PC-3 (cell line): ENCODE measurements around the gene GRXCR1. TPM values are rescaled to one million over a fixed set of nuclear protein-coding genes. Genes with fewer than 3 reads are reported as not detected.

Experiments
- ATAC-seq: fragments of 200-7000 bp; cut with Tn5 transposase; 2 replicates; pipeline ENCODE4 v1.9.1; 2020; ENCODE audit warnings: mild to moderate bottlenecking, moderate library complexity
- BruUV-seq: library from RNA; stranded (reverse); fragments of 400-500 nt; replicated peaks from 2 replicates; lab custom pipeline; 2021; lab: Mats Ljungman, UMichigan
- CTCF ChIA-PET: fragments of 300-600 bp; sonication (Branson Sonifier 250); formaldehyde crosslinking; loops from one replicate; lab custom pipeline; 2022; ENCODE audit warnings: antibody characterized with exemption; lab: Charles Lee
- POLR2A ChIA-PET: fragments of 300-600 bp; sonication (Branson Sonifier 250); formaldehyde crosslinking; loops from one replicate; lab custom pipeline; 2022; ENCODE audit warnings: antibody characterized with exemption; ENCODE audit not compliant: unreplicated experiment; lab: Charles Lee
- DNase-seq: peaks from one replicate; pipeline ENCODE4 v3.0.0-alpha.2; 2015
- H2AFZ ChIP-seq: fragments of 300-600 bp; sonication (generic); 2 replicates; pipeline ENCODE4 v1.6.0; 2016; ENCODE audit warnings: antibody characterized with exemption, low read length
- H3F3A ChIP-seq: fragments of 300-600 bp; sonication (generic); one replicate; pipeline ENCODE4 v1.6.0; 2017; ENCODE audit warnings: antibody characterized with exemption, low read length, control low read depth, mild to moderate bottlenecking; ENCODE audit not compliant: unreplicated experiment
- H3K27ac ChIP-seq: fragments of 300-600 bp; sonication (generic); 2 replicates; pipeline ENCODE4 v1.5.1; 2016; ENCODE audit warnings: mild to moderate bottlenecking, low read length
- H3K27me3 ChIP-seq: fragments of 300-600 bp; sonication (generic); 2 replicates; pipeline ENCODE4 v1.6.1; 2016; ENCODE audit warnings: low read length, mixed read lengths
- H3K36me3 ChIP-seq: fragments of 300-600 bp; sonication (generic); 2 replicates; pipeline ENCODE4 v1.6.1; 2016; ENCODE audit warnings: low read depth, mixed run types, low read length, mixed read lengths
- H3K4me1 ChIP-seq: fragments of 300-600 bp; sonication (generic); 2 replicates; pipeline ENCODE4 v1.5.1; 2016; ENCODE audit warnings: low read length; ENCODE audit not compliant: insufficient read depth
- H3K4me2 ChIP-seq: fragments of 300-600 bp; sonication (generic); 2 replicates; pipeline ENCODE4 v1.6.0; 2016; ENCODE audit warnings: low read length
- H3K4me3 ChIP-seq: fragments of 300-600 bp; sonication (generic); 2 replicates; pipeline ENCODE4 v1.5.1; 2016; ENCODE audit warnings: mild to moderate bottlenecking, low read length, mixed read lengths
- H3K79me2 ChIP-seq: fragments of 300-600 bp; sonication (generic); 2 replicates; pipeline ENCODE4 v1.6.1; 2017; ENCODE audit warnings: low read length, mixed read lengths
- H3K9ac ChIP-seq: fragments of 300-600 bp; sonication (generic); 2 replicates; pipeline ENCODE4 v1.6.0; 2016; ENCODE audit warnings: mild to moderate bottlenecking, low read length
- H3K9me2 ChIP-seq: fragments of 300-600 bp; sonication (generic); replicated peaks from 2 replicates; pipeline ENCODE4 v1.6.1; 2016; ENCODE audit warnings: mixed run types, low read length, mixed read lengths
- H3K9me3 ChIP-seq: fragments of 300-600 bp; sonication (generic); 2 replicates; pipeline ENCODE4 v1.6.1; 2016; ENCODE audit warnings: low read length, mixed read lengths
- H4K20me1 ChIP-seq: fragments of 300-600 bp; sonication (generic); 2 replicates; pipeline ENCODE4 v1.6.1; 2016; ENCODE audit warnings: low read length, mixed read lengths
- EZH2 ChIP-seq: fragments of 300-600 bp; sonication (generic); IDR thresholded peaks from one replicate; pipeline ENCODE4 v1.6.1; 2017; ENCODE audit warnings: antibody characterized with exemption, mild to moderate bottlenecking, low read length; ENCODE audit not compliant: unreplicated experiment
- EZH2phosphoT487 ChIP-seq: fragments of 300-600 bp; sonication (generic); IDR thresholded peaks from 2 replicates; pipeline ENCODE4 v1.6.1; 2018; ENCODE audit warnings: mild to moderate bottlenecking, antibody characterized with exemption, low read length, borderline replicate concordance
- intact Hi-C: fragments of 100-400 bp; cut with micrococcal nuclease; formaldehyde crosslinking; loops from 2 replicates; pipeline ENCODE4 v1.9.0; 2023
- total RNA-seq: library from RNA; depleted of rRNA; stranded (reverse); fragments of >200 nt; gene quantifications from 2 replicates; pipeline ENCODE4 v1.2.3, GENCODE V29; 2014
- TF ChIP-seq, protein P1 (sequence below): fragments of 300-600 bp; sonication (generic); conservative IDR thresholded peaks from 2 replicates; pipeline ENCODE4 v1.5.1; 2017; ENCODE audit warnings: antibody characterized with exemption, low read depth, mild to moderate bottlenecking, low read length

Gene GRXCR1
- total RNA-seq, 1 experiment from 2014 or later, result not detected

DNA sequence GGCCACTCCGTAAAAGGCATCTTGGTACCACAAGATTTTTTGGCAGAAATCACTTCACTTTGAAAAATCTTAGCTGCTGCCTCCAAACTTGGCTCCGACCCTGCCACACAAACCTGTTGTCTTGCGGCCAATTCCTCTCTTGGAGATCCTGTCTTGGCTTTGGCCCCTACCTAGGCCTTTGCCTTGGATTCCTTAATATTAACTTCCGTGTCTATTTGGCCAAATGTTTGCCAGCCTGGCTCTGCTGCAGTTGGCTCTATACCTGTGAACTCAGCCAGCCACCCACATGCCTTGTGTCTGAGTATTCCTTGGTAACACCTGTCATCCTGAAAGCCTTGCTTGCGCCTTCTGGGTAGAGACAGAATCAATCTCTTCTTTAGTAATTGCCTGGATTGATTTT, 12.5 kb downstream of the GRXCR1 start:
- Histone ChIP-seq H3K9ac (no peak overlapping the region), H3K4me2 (no peak overlapping the region), H2AFZ (no peak overlapping the region), H3K79me2 (no peaks in the 10 kb centered on the region), H3K4me1 (peaks cover 17% of the 10 kb centered on the region), H4K20me1 (no peaks in the 10 kb centered on the region), H3K36me3 (no peaks in the 10 kb centered on the region), H3K27ac (no peak overlapping the region), H3K27me3 (no peaks in the 10 kb centered on the region), H3K9me2 (no peaks in the 10 kb centered on the region), H3K9me3 (no peaks in the 10 kb centered on the region), H3K4me3 (no peak overlapping the region), H3F3A (no peaks in the 10 kb centered on the region)
- intact Hi-C loops, result no loop called here
- no TSS peak for BruUV-seq
- no peak for ATAC-seq
- ChIA-PET CTCF (no interaction called here), POLR2A (no interaction called here)
- DNase-seq, result no peak
- TF ChIP-seq EZH2phosphoT487 (no peak), EZH2 (no peak)
- TF ChIP-seq, protein P1, sequence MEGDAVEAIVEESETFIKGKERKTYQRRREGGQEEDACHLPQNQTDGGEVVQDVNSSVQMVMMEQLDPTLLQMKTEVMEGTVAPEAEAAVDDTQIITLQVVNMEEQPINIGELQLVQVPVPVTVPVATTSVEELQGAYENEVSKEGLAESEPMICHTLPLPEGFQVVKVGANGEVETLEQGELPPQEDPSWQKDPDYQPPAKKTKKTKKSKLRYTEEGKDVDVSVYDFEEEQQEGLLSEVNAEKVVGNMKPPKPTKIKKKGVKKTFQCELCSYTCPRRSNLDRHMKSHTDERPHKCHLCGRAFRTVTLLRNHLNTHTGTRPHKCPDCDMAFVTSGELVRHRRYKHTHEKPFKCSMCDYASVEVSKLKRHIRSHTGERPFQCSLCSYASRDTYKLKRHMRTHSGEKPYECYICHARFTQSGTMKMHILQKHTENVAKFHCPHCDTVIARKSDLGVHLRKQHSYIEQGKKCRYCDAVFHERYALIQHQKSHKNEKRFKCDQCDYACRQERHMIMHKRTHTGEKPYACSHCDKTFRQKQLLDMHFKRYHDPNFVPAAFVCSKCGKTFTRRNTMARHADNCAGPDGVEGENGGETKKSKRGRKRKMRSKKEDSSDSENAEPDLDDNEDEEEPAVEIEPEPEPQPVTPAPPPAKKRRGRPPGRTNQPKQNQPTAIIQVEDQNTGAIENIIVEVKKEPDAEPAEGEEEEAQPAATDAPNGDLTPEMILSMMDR, result no peak

DNA sequence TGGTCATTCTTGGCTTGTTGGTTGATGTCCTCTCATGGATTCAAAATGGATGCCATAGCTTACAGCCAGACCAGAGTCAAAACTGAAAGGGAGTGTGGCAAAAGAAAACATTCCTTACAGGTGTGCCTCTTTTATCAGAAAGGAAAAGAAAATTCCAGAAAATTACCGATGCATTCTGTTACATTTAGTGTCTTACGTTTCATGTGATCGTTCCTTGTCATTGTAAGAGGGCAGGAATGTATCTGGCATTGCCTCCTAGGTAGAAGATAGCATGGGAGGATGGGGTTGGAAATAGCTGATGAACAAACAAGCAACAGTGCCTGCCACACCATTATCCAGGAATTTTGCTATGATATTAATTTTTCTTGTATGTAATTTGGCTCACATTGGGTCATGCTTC, 13.1 kb downstream of the GRXCR1 start:
- no peak overlapping the region for H3K4me2 ChIP-seq
- TF ChIP-seq EZH2 (no peak), EZH2phosphoT487 (no peak)
- TF ChIP-seq, protein P1, result no peak
- BruUV-seq, result no TSS peak

DNA sequence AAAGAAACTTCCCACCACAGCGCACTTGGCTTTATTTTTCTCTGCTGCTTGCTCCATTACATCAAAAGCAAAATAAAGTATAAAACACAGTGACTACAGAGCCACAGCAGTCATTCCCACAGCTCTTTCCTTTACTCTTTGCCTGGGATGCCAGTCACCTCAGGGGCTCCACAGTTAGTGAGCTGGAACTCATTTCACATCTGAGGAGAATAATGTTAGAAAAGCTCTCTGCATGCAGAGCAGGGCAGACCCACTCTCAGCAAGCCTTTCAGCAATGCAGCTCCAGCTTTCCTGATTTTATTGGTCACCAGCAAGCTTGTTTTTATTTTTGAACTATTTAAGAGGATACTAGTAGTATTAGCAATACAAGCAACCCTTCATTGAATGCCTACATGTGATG, 13.8 kb downstream of the GRXCR1 start:
- H2AFZ ChIP-seq, result peak overlapping the region; percentile 86
- no peak overlapping the region for H3K9ac ChIP-seq
- intact Hi-C loops, result no loop called here
- no peaks in the 10 kb centered on the region for H3K9me2 ChIP-seq
- no peak for ATAC-seq
- H3K4me3 ChIP-seq, result peak overlapping the region; percentile 54
- H3K4me2 ChIP-seq, result peak overlapping the region; percentile 75
- H3K27ac ChIP-seq, result no peak overlapping the region
- H3K27me3 ChIP-seq, result no peaks in the 10 kb centered on the region
- H3F3A ChIP-seq, result no peaks in the 10 kb centered on the region
- BruUV-seq, result no TSS peak
- no peaks in the 10 kb centered on the region for H4K20me1 ChIP-seq
- H3K9me3 ChIP-seq, result no peaks in the 10 kb centered on the region
- no peaks in the 10 kb centered on the region for H3K79me2 ChIP-seq
- H3K4me1 ChIP-seq, result peaks cover 17% of the 10 kb centered on the region
- POLR2A ChIA-PET, result no interaction called here
- H3K36me3 ChIP-seq, result no peaks in the 10 kb centered on the region
- TF ChIP-seq, protein P1, result no peak
- TF ChIP-seq EZH2 (no peak), EZH2phosphoT487 (no peak)
- DNase-seq, result no peak
- CTCF ChIA-PET, result no interaction called here

More for the DNA sequence above, 13.1 kb downstream of the GRXCR1 start:
- Histone ChIP-seq H3K27ac (no peak overlapping the region), H3K9me2 (no peaks in the 10 kb centered on the region), H3K9me3 (no peaks in the 10 kb centered on the region), H3K9ac (no peak overlapping the region), H2AFZ (no peak overlapping the region), H3K4me1 (peaks cover 17% of the 10 kb centered on the region), H3F3A (no peaks in the 10 kb centered on the region), H3K36me3 (no peaks in the 10 kb centered on the region), H3K27me3 (no peaks in the 10 kb centered on the region), H4K20me1 (no peaks in the 10 kb centered on the region), H3K79me2 (no peaks in the 10 kb centered on the region), H3K4me3 (no peak overlapping the region)
- ATAC-seq (no peak), DNase-seq (no peak)
- ChIA-PET CTCF (no interaction called here), POLR2A (no interaction called here)
- intact Hi-C loops, result no loop called here
